SK-N-MC (cell line): ENCODE measurements around the gene GPAM.

ENCODE experiments used
- DNase-seq: peaks from one replicate; pipeline ENCODE4 v3.0.0-alpha.2; 2011; ENCODE audit warnings: low read depth, low spot score
- H3K27ac ChIP-seq: fragments of 200-600 bp; sonication (generic); 2 replicates; pipeline ENCODE4 v1.5.1; 2016; ENCODE audit warnings: mixed run types
- H3K36me3 ChIP-seq: fragments of 200-600 bp; sonication (generic); 2 replicates; pipeline ENCODE4 v1.6.1; 2017; ENCODE audit warnings: antibody characterized with exemption, low read length, mixed read lengths; ENCODE audit not compliant: insufficient read depth
- H3K4me3 ChIP-seq: fragments of 200-600 bp; sonication (generic); 2 replicates; pipeline ENCODE4 v1.5.1; 2016
- H3K9ac ChIP-seq: fragments of 200-600 bp; sonication (generic); 2 replicates; pipeline ENCODE4 v1.8.0; 2017; ENCODE audit warnings: mixed run types, mixed read lengths; ENCODE audit not compliant: insufficient read length
- H3K9me3 ChIP-seq: fragments of 200-600 bp; sonication (generic); 2 replicates; pipeline ENCODE4 v1.6.1; 2017; ENCODE audit warnings: low read depth, mild to moderate bottlenecking, antibody characterized with exemption, low read length, moderate library complexity, mixed read lengths
- EZH2 ChIP-seq: fragments of 200-600 bp; sonication (generic); IDR thresholded peaks from one replicate; pipeline ENCODE4 v1.6.1; 2017; ENCODE audit warnings: antibody characterized with exemption
- FOXP2 ChIP-seq: optimal IDR thresholded peaks from 2 replicates; pipeline ENCODE3; 2011; ENCODE audit warnings: mild to moderate bottlenecking, moderate library complexity; ENCODE audit not compliant: insufficient read depth; ENCODE audit errors: extremely low read length, control extremely low read depth
- POLR2AphosphoS5 ChIP-seq: IDR thresholded peaks from 2 replicates; pipeline ENCODE4 v1.6.1; 2012; ENCODE audit warnings: mild to moderate bottlenecking, low read depth, low read length, borderline replicate concordance

Gene GPAM

GRCh38 chr10:112218036-112218390 is 34.4 kb upstream of the GPAM start:
- H3K36me3 ChIP-seq: no peaks in the 10 kb centered on the region
- TF ChIP-seq FOXP2 (no peak), POLR2AphosphoS5 (no peak), EZH2 (no peak)
- H3K27ac ChIP-seq: no peak overlapping the region
- no peak overlapping the region for H3K4me3 ChIP-seq
- DNase-seq: no peak
- H3K9me3 ChIP-seq: no peaks in the 10 kb centered on the region
- H3K9ac ChIP-seq: no peak overlapping the region

- Histone ChIP-seq H3K36me3 (no peaks in the 10 kb centered on the region), H3K9ac (no peak overlapping the region), H3K9me3 (no peaks in the 10 kb centered on the region), H3K27ac (no peak overlapping the region), H3K4me3 (no peak overlapping the region)
- no peak for DNase-seq
- TF ChIP-seq POLR2AphosphoS5 (no peak), FOXP2 (no peak), EZH2 (no peak)
Observed at GRCh38 chr10:112217386-112218035, 33.9 kb upstream of the GPAM start.

GRCh38 chr10:112216966-112217365 is 33.4 kb upstream of the GPAM start:
- no peak for DNase-seq
- TF ChIP-seq POLR2AphosphoS5 (no peak), EZH2 (no peak), FOXP2 (no peak)
- Histone ChIP-seq H3K4me3 (no peak overlapping the region), H3K27ac (no peak overlapping the region), H3K36me3 (no peaks in the 10 kb centered on the region), H3K9ac (no peak overlapping the region), H3K9me3 (no peaks in the 10 kb centered on the region)

GRCh38 chr10:112216151-112216550 is 32.6 kb upstream of the GPAM start:
- TF ChIP-seq EZH2 (no peak), FOXP2 (no peak), POLR2AphosphoS5 (no peak)

GRCh38 chr10:112215342-112215774 is 31.8 kb upstream of the GPAM start:
- no peaks in the 10 kb centered on the region for H3K9me3 ChIP-seq

More at GRCh38 chr10:112216151-112216550, 32.6 kb upstream of the GPAM start:
- Histone ChIP-seq H3K9ac (no peak overlapping the region), H3K36me3 (no peaks in the 10 kb centered on the region), H3K4me3 (no peak overlapping the region), H3K9me3 (no peaks in the 10 kb centered on the region), H3K27ac (no peak overlapping the region)
- no peak for DNase-seq

GRCh38 chr10:112214298-112214926 is 30.8 kb upstream of the GPAM start:
- H3K36me3 ChIP-seq: no peaks in the 10 kb centered on the region
- TF ChIP-seq POLR2AphosphoS5: no peak
- TF ChIP-seq FOXP2: no peak
- TF ChIP-seq EZH2: no peak
- no peak overlapping the region for H3K27ac ChIP-seq
- no peaks in the 10 kb centered on the region for H3K9me3 ChIP-seq
- no peak for DNase-seq
- no peak overlapping the region for H3K9ac ChIP-seq
- H3K4me3 ChIP-seq: no peak overlapping the region

More at GRCh38 chr10:112215342-112215774, 31.8 kb upstream of the GPAM start:
- DNase-seq: no peak
- Histone ChIP-seq H3K36me3 (no peaks in the 10 kb centered on the region), H3K4me3 (no peak overlapping the region), H3K27ac (no peak overlapping the region), H3K9ac (no peak overlapping the region)
- TF ChIP-seq FOXP2: no peak
- no peak for TF ChIP-seq EZH2
- TF ChIP-seq POLR2AphosphoS5: no peak

GRCh38 chr10:112213836-112214235 is 30.3 kb upstream of the GPAM start:
- no peak for TF ChIP-seq POLR2AphosphoS5
- no peak for TF ChIP-seq FOXP2
- no peak for TF ChIP-seq EZH2
- Histone ChIP-seq H3K4me3 (no peak overlapping the region), H3K27ac (no peak overlapping the region), H3K9me3 (no peaks in the 10 kb centered on the region), H3K36me3 (no peaks in the 10 kb centered on the region), H3K9ac (no peak overlapping the region)
- DNase-seq: no peak

- no peak overlapping the region for H3K27ac ChIP-seq
- H3K9me3 ChIP-seq: no peaks in the 10 kb centered on the region
- no peaks in the 10 kb centered on the region for H3K36me3 ChIP-seq
- no peak for DNase-seq
- no peak overlapping the region for H3K9ac ChIP-seq
- H3K4me3 ChIP-seq: no peak overlapping the region
- no peak for TF ChIP-seq EZH2
- no peak for TF ChIP-seq POLR2AphosphoS5
- no peak for TF ChIP-seq FOXP2
Observed at GRCh38 chr10:112213098-112213823, 29.7 kb upstream of the GPAM start.
